AG08396 (cell line): ENCODE measurements around the gene EYS.
"Not testable (repeated sequence)": the region's sequence is repeated elsewhere in the genome, so short reads cannot be mapped to it uniquely, and the experiment has no call there.

ENCODE experiments used
- DNase-seq: peaks from one replicate; pipeline ENCODE4 v3.0.0; 2012; ENCODE audit warnings: low spot score, mixed read lengths

Gene EYS

DNA sequence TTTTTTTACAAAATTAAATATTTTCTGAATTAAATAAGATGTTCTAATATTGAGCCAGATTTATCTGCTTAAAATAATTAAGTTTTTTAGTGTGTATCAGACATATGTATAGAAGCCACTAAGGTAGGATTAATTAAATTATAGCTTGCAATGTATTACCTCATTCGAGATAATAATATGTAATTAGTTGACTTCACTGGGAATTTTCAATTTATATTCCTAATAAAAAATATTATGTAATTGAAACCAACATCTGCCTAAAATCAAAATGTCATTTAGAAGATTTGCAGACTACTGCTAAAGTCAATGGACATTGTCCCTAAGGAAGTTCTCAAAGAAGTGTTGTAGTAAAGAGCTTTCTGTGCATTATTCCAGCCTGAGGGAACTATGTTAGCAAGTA, 254.7 kb downstream of the EYS start:
- no peak for DNase-seq

GRCh38 chr6:65450451-65450850, 256.6 kb downstream of the EYS start:
- DNase-seq, result no peak

DNA sequence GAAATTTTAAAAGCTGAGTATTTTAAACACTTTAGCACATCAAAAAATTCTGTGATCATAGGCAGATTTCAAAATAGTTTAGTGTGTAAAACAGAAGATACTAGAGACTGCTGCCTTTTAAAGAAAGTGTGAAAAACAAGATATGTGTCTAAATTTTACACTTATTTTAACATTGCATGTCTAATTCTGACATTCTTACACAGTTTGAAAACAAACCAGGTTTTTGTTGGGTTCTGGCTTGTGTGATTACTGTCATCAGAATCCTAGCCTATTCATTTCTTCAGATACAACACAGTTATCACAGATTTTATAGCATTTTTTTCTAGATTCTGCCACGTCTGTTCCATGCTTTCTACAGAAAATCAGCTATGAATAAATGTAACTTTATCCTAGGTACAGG, 257.1 kb downstream of the EYS start:
- no peak for DNase-seq

- DNase-seq, result no peak
These were observed 258.2 kb downstream of the EYS start for GRCh38 chr6:65448866-65449265.

- DNase-seq, result no peak
These were observed 270.7 kb downstream of the EYS start for GRCh38 chr6:65436281-65436680.

DNA sequence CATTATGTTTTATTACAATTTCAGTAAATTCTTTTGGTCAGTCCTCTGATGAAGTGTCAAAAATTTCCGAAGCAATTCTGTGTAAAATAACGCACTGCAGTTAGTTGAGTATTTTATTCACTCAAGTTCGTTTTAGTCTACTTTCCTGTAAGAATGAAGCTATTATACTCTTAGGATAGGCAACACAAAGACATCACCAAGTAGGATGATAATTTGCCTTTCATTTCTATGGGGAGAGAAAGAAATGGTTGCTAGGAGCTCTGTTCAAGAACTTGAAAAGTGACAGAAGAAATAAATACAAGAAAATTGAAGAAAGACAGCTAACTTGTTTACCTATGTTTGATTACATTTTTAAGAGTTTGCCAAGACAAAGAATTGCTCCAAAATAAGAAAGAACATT, 290.4 kb downstream of the EYS start:
- DNase-seq, result no peak

DNA sequence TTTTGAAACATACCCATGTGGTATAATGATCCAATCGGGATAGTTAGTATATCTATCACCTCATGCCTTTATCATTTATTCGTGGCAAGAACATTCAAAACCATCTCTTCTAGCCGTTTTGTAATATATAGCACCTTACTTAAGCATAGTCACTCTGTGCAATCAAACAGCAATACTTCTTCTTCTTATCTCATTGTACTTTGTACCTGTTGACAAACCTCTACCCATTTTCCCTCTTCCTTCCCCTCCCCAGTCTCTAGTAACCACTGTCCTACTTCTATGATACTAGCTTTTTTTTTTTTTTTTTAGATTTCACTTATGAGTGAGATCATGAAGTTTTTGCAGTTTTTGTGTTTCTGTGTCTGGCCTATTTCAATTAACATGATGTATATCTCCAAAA, 296.7 kb downstream of the EYS start:
- DNase-seq, result no peak

DNA sequence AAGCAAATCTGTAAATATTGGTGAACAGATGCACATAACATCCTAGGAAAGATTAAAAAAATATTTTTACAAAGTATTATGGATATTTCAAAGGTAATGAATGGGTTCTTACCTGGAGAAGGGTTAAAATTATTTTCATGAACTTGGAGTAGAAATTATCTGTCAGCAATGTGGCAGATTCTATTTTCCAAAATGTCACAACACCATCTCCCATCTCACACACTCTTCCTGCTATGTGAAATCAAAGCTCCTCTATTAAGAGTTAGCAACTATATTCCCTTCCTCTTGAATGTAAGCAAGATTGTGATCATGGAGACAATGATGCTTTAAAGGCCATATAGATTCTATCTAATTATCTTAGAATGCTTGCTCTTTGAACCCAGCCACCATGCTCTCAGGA, 304.5 kb downstream of the EYS start:
- DNase-seq, result no peak

- no peak for DNase-seq
These were observed 307.5 kb downstream of the EYS start for GRCh38 chr6:65399355-65400084.

DNA sequence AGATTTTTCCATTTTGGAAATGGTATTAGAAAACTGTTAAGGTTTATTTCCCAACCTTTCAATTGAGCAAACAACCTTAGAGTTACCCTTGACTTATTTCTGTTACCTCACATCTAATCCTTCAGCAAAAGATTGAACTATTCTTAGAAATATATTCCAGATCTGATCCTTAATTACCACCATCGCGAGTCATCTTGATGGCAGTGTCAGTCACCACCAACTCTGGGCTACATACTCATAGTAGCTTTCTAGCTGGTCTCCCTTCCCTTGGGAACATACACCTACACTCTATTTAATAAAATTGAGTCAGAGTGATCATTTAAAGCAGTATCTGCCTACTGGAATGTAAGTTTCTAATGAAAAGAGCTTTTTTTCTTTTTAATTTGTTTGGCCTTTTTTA, 308.2 kb downstream of the EYS start:
- no peak for DNase-seq

- no peak for DNase-seq
These were observed 356.5 kb downstream of the EYS start for GRCh38 chr6:65350530-65350929.

DNA sequence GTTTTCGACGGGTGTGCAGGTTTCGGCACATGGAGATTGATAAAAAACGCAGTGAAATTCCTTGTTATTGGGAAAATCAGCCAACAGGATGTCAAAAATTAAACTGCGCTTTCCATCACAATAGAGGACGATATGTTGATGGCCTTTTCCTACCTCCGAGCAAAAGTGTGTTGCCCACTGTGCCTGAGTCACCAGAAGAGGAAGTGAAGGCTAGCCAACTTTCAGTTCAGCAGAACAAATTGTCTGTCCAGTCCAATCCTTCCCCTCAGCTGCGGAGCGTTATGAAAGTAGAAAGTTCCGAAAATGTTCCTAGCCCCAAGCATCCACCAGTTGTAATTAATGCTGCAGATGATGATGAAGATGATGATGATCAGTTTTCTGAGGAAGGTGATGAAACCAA, 404.4 kb downstream of the EYS start:
- DNase-seq, result not testable (repeated sequence)

DNA sequence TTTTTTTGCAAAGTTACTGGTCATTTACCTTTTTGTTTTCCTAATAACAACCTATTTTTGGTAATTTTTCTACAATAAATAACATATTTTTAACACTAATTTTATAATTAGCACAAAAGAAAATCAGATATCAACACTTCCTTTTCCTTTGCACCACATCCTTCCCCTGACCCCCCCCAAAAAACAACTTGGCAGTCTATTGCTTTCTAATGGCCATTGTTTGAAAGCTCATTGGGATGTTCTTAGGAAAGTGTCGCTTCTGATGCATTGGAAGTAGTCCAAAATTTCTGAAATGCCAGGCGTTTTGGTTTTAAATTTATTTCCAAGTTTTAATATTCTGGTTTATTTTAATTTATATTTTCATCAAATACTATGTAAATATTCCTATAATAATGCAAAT, 407.8 kb downstream of the EYS start:
- DNase-seq, result no peak

GRCh38 chr6:65295812-65296211, 411.2 kb downstream of the EYS start:
- DNase-seq, result no peak

- DNase-seq, result peak; percentile 2
These were observed 417.5 kb downstream of the EYS start for GRCh38 chr6:65289491-65289890.

DNA sequence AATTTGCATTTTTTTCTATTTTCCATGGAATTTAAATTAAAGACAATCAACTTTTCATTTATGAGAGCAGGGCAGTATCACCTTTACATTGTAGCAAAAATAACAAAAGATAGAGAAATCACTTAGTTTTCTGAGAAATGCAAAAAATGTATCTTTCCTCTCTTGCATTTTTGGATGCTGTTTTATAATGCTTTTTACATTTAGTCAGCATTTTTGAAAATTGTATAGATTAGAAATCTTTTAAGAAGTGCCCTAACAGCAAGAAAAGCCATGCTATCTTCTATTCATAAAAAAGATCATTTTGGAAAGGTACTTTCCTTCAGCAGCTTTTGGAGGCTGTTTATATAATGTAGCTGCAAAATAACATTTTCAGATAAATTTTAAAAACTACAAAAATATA, 421.8 kb downstream of the EYS start:
- no peak for DNase-seq

DNA sequence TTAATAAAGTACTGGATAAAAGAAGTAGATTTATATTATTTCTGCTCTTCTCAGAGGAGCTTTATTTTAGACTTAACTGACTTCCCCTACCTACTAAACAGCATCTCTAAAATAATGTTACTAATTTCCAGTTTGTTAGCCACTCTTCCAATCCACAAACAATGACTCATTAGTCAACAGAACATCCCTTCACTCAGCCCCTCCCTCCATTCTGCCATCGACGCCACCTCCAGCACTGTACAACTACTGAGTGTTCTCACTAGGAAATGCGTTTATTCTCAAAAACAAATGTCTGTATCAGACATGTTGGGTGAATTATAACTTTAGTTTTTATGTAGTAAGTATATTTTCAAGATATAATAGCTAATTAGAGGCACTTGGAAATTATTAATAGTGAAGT, 427.0 kb downstream of the EYS start:
- DNase-seq, result no peak

- DNase-seq, result no peak
These were observed 444.8 kb downstream of the EYS start for GRCh38 chr6:65262241-65262640.

- no peak for DNase-seq
These were observed 447.0 kb downstream of the EYS start for GRCh38 chr6:65259982-65260381.

DNA sequence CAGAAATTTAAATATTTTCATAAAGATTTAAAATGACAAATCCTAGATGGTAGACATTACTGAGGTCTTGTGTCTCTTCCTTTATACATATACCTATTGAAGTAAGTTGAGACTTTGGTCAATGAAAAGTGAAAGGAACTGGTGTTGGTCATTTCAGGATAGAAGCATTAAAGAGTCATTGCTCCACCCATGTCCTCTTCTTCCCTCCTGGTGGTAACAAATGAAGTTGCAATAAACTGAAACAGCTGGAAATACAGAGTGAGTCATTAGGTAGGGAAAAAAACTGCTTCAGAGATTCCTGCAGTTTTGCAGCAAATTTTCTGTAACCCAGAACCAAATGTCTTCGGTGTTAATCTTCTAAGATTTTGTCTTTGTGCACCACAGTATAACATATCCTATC, 448.0 kb downstream of the EYS start:
- peak; percentile 12 for DNase-seq

DNA sequence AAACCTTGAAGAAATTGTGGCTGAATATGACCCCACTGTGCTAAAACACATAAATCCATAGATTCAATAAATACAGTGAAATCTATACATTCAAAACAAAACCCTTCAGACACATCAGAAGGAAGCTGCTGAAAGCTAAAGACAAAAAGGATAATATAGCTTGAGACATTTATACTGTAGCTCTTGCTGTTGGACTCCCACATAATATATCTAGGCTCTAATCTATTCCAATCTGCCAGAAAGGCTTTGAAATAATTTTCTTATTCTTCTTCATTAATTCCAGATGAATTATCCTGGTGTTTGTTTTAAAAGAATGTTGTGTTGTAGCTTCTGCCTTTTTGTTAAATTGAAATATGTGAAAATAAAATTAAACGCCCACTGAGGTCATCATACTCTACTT, 454.0 kb downstream of the EYS start:
- DNase-seq, result no peak

- DNase-seq, result no peak
These were observed 458.9 kb downstream of the EYS start for GRCh38 chr6:65248101-65248610.

DNA sequence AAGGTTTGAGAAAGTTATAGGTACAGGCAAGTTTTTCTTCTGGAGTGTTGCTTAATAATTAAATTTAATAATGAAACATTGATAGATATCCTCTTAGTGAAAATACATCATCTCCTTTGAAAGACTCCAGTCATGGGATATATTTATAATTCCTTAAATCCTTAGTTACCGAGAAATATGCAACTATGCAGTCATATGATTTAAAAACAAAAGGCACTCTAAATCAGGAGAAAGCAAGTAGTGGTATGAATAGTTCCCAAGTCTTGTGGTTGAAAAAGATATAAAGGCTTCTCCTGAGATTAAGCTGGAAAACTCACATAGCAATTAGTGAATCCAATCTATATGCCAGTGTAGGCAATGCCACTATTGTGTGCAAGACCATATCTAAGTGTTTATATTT, 475.4 kb downstream of the EYS start:
- DNase-seq, result no peak

DNA sequence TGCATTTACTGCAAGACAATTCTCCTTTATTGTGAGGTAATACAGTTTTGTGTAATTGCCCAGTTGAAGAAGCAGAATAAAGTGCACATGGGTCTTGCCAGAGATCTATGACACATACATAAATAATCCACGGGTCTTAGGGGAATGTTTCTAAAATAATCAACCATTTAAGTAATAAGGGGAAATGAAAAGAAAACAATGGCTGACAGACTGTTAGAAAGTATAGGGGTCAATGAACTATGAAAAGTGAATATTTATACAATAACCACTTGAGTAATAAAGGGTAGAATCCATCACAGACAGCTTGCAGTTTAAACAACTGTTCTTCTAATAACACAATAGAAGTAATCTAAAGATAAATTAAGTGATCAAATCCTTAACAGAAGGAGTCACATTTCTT, 477.2 kb downstream of the EYS start:
- DNase-seq, result peak; percentile 1
